RWPE2 (cell line): ENCODE results near the gene ARF4.
"Not testable (repeated sequence)": the region's sequence is repeated elsewhere in the genome, so short reads cannot be mapped to it uniquely, and the experiment has no call there.

Experiments used
- ATAC-seq: fragments of 200-7000 bp; cut with Tn5 transposase; 3 replicates; pipeline ENCODE4 v1.9.1; 2021; ENCODE audit warnings: low read depth
- DNase-seq: peaks from one replicate; pipeline ENCODE4 v3.0.0-alpha.2; 2020; ENCODE audit warnings: low spot score
- H3K27ac ChIP-seq: fragments of 450-650 bp; 2 replicates; pipeline ENCODE4 v1.5.1; 2017; ENCODE audit warnings: mild to moderate bottlenecking; ENCODE audit not compliant: poor library complexity, severe bottlenecking
- H3K27me3 ChIP-seq: fragments of 250-450 bp; sonication (Bioruptor Pico); 2 replicates; pipeline ENCODE4 v1.5.1; 2021; ENCODE audit warnings: mild to moderate bottlenecking, moderate library complexity; ENCODE audit not compliant: insufficient read depth, poor library complexity, severe bottlenecking
- H3K36me3 ChIP-seq: fragments of 250-450 bp; sonication (Bioruptor Pico); 2 replicates; pipeline ENCODE4 v1.5.1; 2020; ENCODE audit warnings: low read depth, mild to moderate bottlenecking, moderate library complexity
- H3K4me1 ChIP-seq: fragments of 250-450 bp; sonication (Bioruptor Pico); 2 replicates; pipeline ENCODE4 v1.5.1; 2021; ENCODE audit warnings: mild to moderate bottlenecking, moderate library complexity; ENCODE audit not compliant: insufficient read depth, poor library complexity, severe bottlenecking
- H3K4me3 ChIP-seq: fragments of 250-450 bp; sonication (Bioruptor Pico); 2 replicates; pipeline ENCODE4 v1.5.1; 2021; ENCODE audit warnings: mild to moderate bottlenecking, moderate library complexity; ENCODE audit not compliant: severe bottlenecking
- H3K9me3 ChIP-seq: fragments of 250-450 bp; sonication (Bioruptor Pico); 2 replicates; pipeline ENCODE4 v1.5.1; 2021; ENCODE audit warnings: mild to moderate bottlenecking, moderate library complexity; ENCODE audit not compliant: severe bottlenecking
- CTCF ChIP-seq: fragments of 450-650 bp; IDR thresholded peaks from one replicate; pipeline ENCODE4 v1.5.1; 2017; ENCODE audit warnings: mild to moderate bottlenecking, moderate library complexity; ENCODE audit not compliant: poor library complexity, severe bottlenecking

Gene ARF4

GRCh38 chr3:57597127-57597923 lies at the start of gene ARF4:
TSS of gene ARF4 (minus strand) at chr3:57597344. CDS start at chr3:57597140, 204 bp downstream.
- Histone ChIP-seq H3K36me3 (peaks cover 38% of the 10 kb centered on the region), H3K4me1 (peaks cover 15% of the 10 kb centered on the region), H3K27me3 (no peaks in the 10 kb centered on the region), H3K4me3 (peak within 1 kb of the TSS; percentile 86), H3K9me3 (no peaks in the 10 kb centered on the region), H3K27ac (peak within 1 kb of the TSS; percentile 93)
- peak; percentile 89 for ATAC-seq
- peak; percentile 24 for TF ChIP-seq CTCF
- peak; percentile 98 for DNase-seq

DNA sequence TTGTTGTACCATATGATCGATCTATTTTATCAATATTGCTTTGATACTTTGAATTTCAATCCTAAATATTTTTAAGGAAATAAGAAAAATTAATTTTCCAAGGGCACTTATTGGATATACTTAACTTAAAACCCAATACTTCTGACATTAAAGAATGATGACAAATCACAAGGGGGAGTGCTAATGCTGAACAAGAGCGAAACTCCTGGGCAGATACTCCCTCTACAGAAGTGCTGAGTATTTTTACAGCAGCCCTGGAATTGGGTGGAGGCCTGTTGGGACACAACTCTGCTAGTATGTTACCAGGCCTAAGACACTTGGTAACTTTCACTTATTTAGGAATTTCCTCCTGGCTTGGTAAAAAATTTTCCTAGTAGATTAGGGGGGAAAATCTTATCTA lies 49.6 kb upstream of the ARF4 start:
- DNase-seq (no peak), ATAC-seq (peak; percentile 82)
- TF ChIP-seq CTCF, result peak; percentile 49
- H3K36me3 ChIP-seq, result peaks cover 79% of the 10 kb centered on the region
- H3K4me1 ChIP-seq, result peaks cover 6% of the 10 kb centered on the region
- H3K27ac ChIP-seq, result no peak overlapping the region
- H3K27me3 ChIP-seq, result no peaks in the 10 kb centered on the region
- no peak overlapping the region for H3K4me3 ChIP-seq
- H3K9me3 ChIP-seq, result peaks cover 4% of the 10 kb centered on the region

DNA sequence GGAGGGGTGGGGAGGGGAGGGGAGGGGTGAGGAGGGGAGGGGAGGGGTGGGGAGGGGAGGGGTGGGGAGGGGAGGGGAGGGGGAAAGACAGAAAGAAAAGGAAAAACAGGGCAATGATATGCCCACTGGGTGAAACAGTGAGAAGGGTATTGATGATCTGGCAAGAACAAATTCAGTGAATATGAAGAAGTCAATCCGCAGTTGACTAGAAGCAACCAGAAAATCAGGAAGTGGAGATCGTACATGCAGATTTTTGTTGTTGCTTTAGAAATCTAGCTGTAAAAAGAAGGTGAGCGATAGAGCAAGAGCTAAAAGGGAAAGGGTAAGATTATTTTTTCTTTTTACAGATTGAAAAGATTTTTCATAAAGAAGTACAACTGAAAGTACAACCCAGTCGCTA lies 47.6 kb upstream of the ARF4 start:
- no peak for ATAC-seq

DNA sequence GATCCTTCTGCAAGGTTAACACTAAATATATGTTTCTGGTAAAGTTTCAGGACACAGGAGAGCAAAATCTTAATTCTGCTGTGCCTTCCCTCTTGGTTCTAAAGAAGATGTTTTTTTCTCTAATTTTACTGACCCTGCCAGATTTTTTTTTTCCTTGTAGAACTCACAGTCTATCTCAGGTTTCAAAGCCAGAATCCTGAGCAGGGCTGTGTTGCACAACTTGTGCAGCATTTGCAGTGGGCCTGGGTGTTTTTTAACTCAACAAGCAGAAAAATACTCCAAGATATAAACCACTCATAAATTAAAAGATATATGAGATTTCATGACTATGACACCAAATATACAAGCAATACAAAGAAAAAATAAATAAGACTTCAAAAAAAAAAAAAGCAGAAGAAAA lies 40.2 kb upstream of the ARF4 start:
- H3K36me3 ChIP-seq, result peaks cover 86% of the 10 kb centered on the region
- no peaks in the 10 kb centered on the region for H3K9me3 ChIP-seq
- H3K27ac ChIP-seq, result no peak overlapping the region
- no peak for TF ChIP-seq CTCF
- H3K4me1 ChIP-seq, result no peaks in the 10 kb centered on the region
- DNase-seq, result no peak
- no peak overlapping the region for H3K4me3 ChIP-seq
- H3K27me3 ChIP-seq, result no peaks in the 10 kb centered on the region
- ATAC-seq, result no peak

More for the DNA sequence above, 47.6 kb upstream of the ARF4 start:
- Histone ChIP-seq H3K36me3 (peaks cover 78% of the 10 kb centered on the region), H3K4me3 (no peak overlapping the region), H3K27me3 (no peaks in the 10 kb centered on the region), H3K4me1 (peaks cover 6% of the 10 kb centered on the region), H3K9me3 (peaks cover 4% of the 10 kb centered on the region), H3K27ac (no peak overlapping the region)
- TF ChIP-seq CTCF, result no peak
- DNase-seq, result no peak

- not testable (repeated sequence) for H3K27ac ChIP-seq, ATAC-seq, DNase-seq, H3K4me1 ChIP-seq, H3K9me3 ChIP-seq, H3K4me3 ChIP-seq, H3K27me3 ChIP-seq
- H3K36me3 ChIP-seq, result peaks cover 82% of the 10 kb centered on the region
Measured at GRCh38 chr3:57634259-57634658, 37.1 kb upstream of the ARF4 start.
